ENCODE data around the gene PLXNA1.

GRCh38 chr3:126959921-126960603 lies 22.9 kb upstream of the PLXNA1 start:
- TF ChIP-seq RARB (CRISPR knock-in tag; IDR thresholded peaks at IDR 0.05) (no peak), ZNF8 (CRISPR knock-in tag; IDR thresholded peaks at IDR 0.05) (no peak)
